GM12873 (cell line): ENCODE results near the gene PKD2L1.

Source experiments
- TF ChIP-seq, protein P1 (sequence below): IDR thresholded peaks from 2 replicates; pipeline ENCODE4 v1.5.1; 2012; ENCODE audit warnings: low read depth, mild to moderate bottlenecking, moderate library complexity, low read length, control low read depth; ENCODE audit not compliant: insufficient read depth; ENCODE audit errors: missing control alignments

PKD2L1 gene

DNA sequence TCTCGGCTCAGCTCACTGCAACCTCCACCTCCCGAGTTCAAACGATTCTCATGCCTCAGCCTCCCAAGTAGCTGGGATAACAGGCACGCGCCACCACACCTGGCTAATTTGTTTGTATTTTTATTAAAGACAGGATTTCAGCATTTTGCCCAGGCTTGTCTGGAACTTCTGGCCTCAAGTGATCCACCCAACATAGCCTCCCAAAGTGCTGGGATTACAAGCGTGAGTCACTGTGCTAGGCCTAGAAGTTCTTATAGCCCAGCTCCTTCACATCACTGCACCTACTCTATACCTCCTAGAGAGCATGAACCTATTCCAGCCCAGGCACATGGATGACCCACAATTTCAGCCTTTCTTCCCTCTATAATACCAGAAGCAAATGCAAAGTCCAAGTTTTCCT lies 42.3 kb downstream of the PKD2L1 start:
- TF ChIP-seq, protein P1, sequence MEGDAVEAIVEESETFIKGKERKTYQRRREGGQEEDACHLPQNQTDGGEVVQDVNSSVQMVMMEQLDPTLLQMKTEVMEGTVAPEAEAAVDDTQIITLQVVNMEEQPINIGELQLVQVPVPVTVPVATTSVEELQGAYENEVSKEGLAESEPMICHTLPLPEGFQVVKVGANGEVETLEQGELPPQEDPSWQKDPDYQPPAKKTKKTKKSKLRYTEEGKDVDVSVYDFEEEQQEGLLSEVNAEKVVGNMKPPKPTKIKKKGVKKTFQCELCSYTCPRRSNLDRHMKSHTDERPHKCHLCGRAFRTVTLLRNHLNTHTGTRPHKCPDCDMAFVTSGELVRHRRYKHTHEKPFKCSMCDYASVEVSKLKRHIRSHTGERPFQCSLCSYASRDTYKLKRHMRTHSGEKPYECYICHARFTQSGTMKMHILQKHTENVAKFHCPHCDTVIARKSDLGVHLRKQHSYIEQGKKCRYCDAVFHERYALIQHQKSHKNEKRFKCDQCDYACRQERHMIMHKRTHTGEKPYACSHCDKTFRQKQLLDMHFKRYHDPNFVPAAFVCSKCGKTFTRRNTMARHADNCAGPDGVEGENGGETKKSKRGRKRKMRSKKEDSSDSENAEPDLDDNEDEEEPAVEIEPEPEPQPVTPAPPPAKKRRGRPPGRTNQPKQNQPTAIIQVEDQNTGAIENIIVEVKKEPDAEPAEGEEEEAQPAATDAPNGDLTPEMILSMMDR = no peak

- TF ChIP-seq, protein P1 = no peak
Measured at GRCh38 chr10:100286051-100287033, 43.7 kb downstream of the PKD2L1 start, which contains the start of gene BLOC1S2. Gene BLOC1S2, minus strand, starts transcription at chr10:100286680. Its CDS starts 21 bp downstream, at chr10:100286659.

GRCh38 chr10:100282907-100283306 lies 47.1 kb downstream of the PKD2L1 start:
- TF ChIP-seq, protein P1 = no peak

- TF ChIP-seq, protein P1 = no peak
Measured at GRCh38 chr10:100267239-100268104, 62.6 kb downstream of the PKD2L1 start, which contains the start of gene CWF19L1. Gene CWF19L1, minus strand, starts transcription at chr10:100267638. Its CDS starts 45 bp downstream, at chr10:100267593.

- TF ChIP-seq, protein P1 = no peak
Measured at GRCh38 chr10:100265821-100266485, 64.1 kb downstream of the PKD2L1 start.

DNA sequence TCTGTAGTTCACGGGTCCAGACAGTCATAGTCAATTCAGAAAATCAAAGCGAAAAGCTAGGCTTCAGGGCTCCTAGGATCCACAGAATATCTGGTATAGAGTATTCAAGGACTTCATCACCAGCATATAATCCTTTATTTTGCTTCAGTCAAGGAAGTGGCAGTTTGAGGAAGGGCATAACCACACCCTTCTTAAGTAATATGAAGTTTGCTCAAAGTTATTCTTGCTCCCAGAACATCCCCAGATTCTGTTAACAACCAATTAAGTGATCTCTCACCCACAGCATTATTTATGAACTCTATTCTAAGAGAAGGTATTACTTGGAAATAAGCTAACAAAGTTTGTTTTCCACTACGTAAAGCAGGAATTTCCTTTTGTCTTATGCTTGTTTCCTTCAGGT lies 75.8 kb downstream of the PKD2L1 start:
- TF ChIP-seq, protein P1 = no peak
